ENCODE measurements around the gene ACER3.

GRCh38 chr11:76919887-76920746, 59.4 kb downstream of the ACER3 start:
- TF ChIP-seq EZH2 (IDR thresholded peaks at IDR 0.05; ENCODE audit: borderline replicate concordance, insufficient read depth, low read length, poor library complexity, severe bottlenecking) (no peak), POLR2AphosphoS5 (IDR thresholded peaks at IDR 0.05) (no peak), SMC3 (conservative IDR thresholded peaks at IDR 0.05; ENCODE audit: poor library complexity) (peak; percentile 53), TAF1 (IDR thresholded peaks at IDR 0.05; ENCODE audit: low read depth) (no peak), REST (IDR thresholded peaks at IDR 0.05; ENCODE audit: borderline replicate concordance) (no peak), RAD21 (conservative IDR thresholded peaks at IDR 0.05) (peak; percentile 63), EP300 (conservative IDR thresholded peaks at IDR 0.05; ENCODE audit: poor library complexity, severe bottlenecking) (no peak), MXI1 (conservative IDR thresholded peaks at IDR 0.05; ENCODE audit: poor library complexity, severe bottlenecking) (no peak)
- TF ChIP-seq, protein P1, sequence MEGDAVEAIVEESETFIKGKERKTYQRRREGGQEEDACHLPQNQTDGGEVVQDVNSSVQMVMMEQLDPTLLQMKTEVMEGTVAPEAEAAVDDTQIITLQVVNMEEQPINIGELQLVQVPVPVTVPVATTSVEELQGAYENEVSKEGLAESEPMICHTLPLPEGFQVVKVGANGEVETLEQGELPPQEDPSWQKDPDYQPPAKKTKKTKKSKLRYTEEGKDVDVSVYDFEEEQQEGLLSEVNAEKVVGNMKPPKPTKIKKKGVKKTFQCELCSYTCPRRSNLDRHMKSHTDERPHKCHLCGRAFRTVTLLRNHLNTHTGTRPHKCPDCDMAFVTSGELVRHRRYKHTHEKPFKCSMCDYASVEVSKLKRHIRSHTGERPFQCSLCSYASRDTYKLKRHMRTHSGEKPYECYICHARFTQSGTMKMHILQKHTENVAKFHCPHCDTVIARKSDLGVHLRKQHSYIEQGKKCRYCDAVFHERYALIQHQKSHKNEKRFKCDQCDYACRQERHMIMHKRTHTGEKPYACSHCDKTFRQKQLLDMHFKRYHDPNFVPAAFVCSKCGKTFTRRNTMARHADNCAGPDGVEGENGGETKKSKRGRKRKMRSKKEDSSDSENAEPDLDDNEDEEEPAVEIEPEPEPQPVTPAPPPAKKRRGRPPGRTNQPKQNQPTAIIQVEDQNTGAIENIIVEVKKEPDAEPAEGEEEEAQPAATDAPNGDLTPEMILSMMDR (IDR thresholded peaks at IDR 0.05; ENCODE audit: poor library complexity, severe bottlenecking) = peak; percentile 78
